CD4-positive, alpha-beta T cell (primary cell): ENCODE results near the gene GRIN1. TPM values are rescaled to one million over a fixed set of nuclear protein-coding genes. Genes with fewer than 3 reads are reported as not detected.

Experiments used
- ATAC-seq: fragments of 200-7000 bp; cut with Tn5 transposase; one replicate; pipeline ENCODE4 v1.10.0; 2022; ENCODE audit warnings: mild to moderate bottlenecking; ENCODE audit not compliant: poor library complexity
- CTCF ChIA-PET: fragments of 350-600 bp; sonication (Branson Sonifier 250); formaldehyde crosslinking; loops from one replicate; lab custom pipeline; 2021; ENCODE audit warnings: antibody characterized with exemption, inconsistent platforms; lab: Charles Lee
- POLR2A ChIA-PET: fragments of 350-600 bp; sonication (Branson Sonifier 250); formaldehyde crosslinking; loops from one replicate; lab custom pipeline; 2021; ENCODE audit warnings: antibody characterized with exemption, inconsistent platforms; lab: Charles Lee
- DNase-seq, 14 experiments: peaks; one replicate each; pipeline ENCODE4 v3.0.0-alpha.2; 2013 to 2020; ENCODE audit warnings: mixed read lengths in 2 of 14
- H3K27ac ChIP-seq, 2 donors: one replicate each; pipeline versions ENCODE4 v1.5.1 to v1.7.0; 2013; ENCODE audit warnings: low read length in 2 of 2, low read depth in 1 of 2, mild to moderate bottlenecking in 1 of 2
- H3K27me3 ChIP-seq, 2 experiments: 1 replicate in 1 of 2; 2 replicates in 1 of 2; pipeline versions ENCODE4 v1.6.1 to v1.7.0; 2013; ENCODE audit warnings: low read length in 2 of 2, control low read depth in 1 of 2, mild to moderate bottlenecking in 1 of 2, moderate library complexity in 1 of 2; ENCODE audit not compliant: insufficient read depth in 2 of 2, control insufficient read depth in 1 of 2
- H3K36me3 ChIP-seq: one replicate; pipeline ENCODE4 v1.6.1; 2013; ENCODE audit warnings: low read length, control low read depth; ENCODE audit not compliant: insufficient read depth
- H3K4me1 ChIP-seq: one replicate; pipeline ENCODE4 v1.6.1; 2013; ENCODE audit warnings: low read length, control low read depth; ENCODE audit not compliant: insufficient read depth
- H3K4me3 ChIP-seq: one replicate; pipeline ENCODE4 v1.5.1; 2013; ENCODE audit warnings: mild to moderate bottlenecking, low read length, moderate library complexity
- H3K9me3 ChIP-seq, 2 experiments: 1 replicate in 1 of 2; 2 replicates in 1 of 2; pipeline versions ENCODE4 v1.6.1 to v1.7.0; 2013; ENCODE audit warnings: low read length in 2 of 2, mild to moderate bottlenecking in 2 of 2, control low read depth in 1 of 2, moderate library complexity in 1 of 2; ENCODE audit not compliant: control insufficient read depth in 1 of 2, insufficient read depth in 1 of 2
- H3K27ac Mint-ChIP-seq: one replicate; pipeline ENCODE4 v1.8.0; 2020; ENCODE audit warnings: mixed read lengths
- H3K27me3 Mint-ChIP-seq: one replicate; pipeline ENCODE4 v1.8.0; 2021; ENCODE audit warnings: mixed read lengths
- H3K36me3 Mint-ChIP-seq: one replicate; pipeline ENCODE4 v1.8.0; 2021; ENCODE audit warnings: low read depth, mixed read lengths
- H3K4me1 Mint-ChIP-seq: one replicate; pipeline ENCODE4 v1.8.0; 2021; ENCODE audit warnings: low read depth, mixed read lengths
- H3K4me3 Mint-ChIP-seq: one replicate; pipeline ENCODE4 v1.8.0; 2020; ENCODE audit warnings: mild to moderate bottlenecking, mixed read lengths
- H3K9me3 Mint-ChIP-seq: one replicate; pipeline ENCODE4 v1.8.0; 2020; ENCODE audit warnings: mixed read lengths
- CTCF ChIP-seq: fragments of 200-600 bp; IDR thresholded peaks from one replicate; pipeline ENCODE4 v1.8.0; 2022; ENCODE audit warnings: antibody characterized with exemption, mild to moderate bottlenecking
- intact Hi-C, 2 experiments: fragments of 100-400 bp; cut with DNase I in 1 of 2; cut with micrococcal nuclease in 1 of 2; formaldehyde crosslinking; loops; one replicate each; pipeline versions ENCODE4 v1.15.1 to v1.9.0; 2023 to 2025; cut with DNase I, micrococcal nuclease
- total RNA-seq, 174 experiments: library from RNA in 2 of 174; stranded (reverse) in 2 of 174; gene quantifications; one replicate each; pipeline ENCODE4 v1.2.3 and lab custom pipeline; 2021 to 2026

The GRIN1 gene
- total RNA-seq, 2 experiments from 2014 or later, result not detected

GRCh38 chr9:137136881-137137607 is 1.9 kb upstream of the GRIN1 start:
- Histone ChIP-seq H3K9me3 (peaks cover 0 to 36% of the 10 kb centered on the region in 2 experiments), H3K4me3 (no peak overlapping the region), H3K4me1 (peaks cover 8% of the 10 kb centered on the region), H3K27me3 (peaks cover 62 to 67% of the 10 kb centered on the region in 2 experiments), H3K27ac (no peak overlapping the region), H3K36me3 (no peaks in the 10 kb centered on the region)
- Mint-ChIP-seq H3K9me3 (no peaks in the 10 kb centered on the region), H3K4me1 (peaks cover under 1% of the 10 kb centered on the region), H3K27ac (no peak overlapping the region), H3K27me3 (peaks cover 74% of the 10 kb centered on the region), H3K36me3 (no peaks in the 10 kb centered on the region), H3K4me3 (no peak overlapping the region)
- CTCF ChIA-PET, result no interaction called here
- POLR2A ChIA-PET, result no interaction called here
- intact Hi-C loops, result no loop called here
- no peak for ATAC-seq
- no peak for DNase-seq
- no peak for TF ChIP-seq CTCF

- no peak for TF ChIP-seq CTCF
- intact Hi-C loops, result no loop called here
- Histone ChIP-seq H3K4me3 (no peak overlapping the region), H3K36me3 (no peaks in the 10 kb centered on the region), H3K9me3 (peaks cover 0 to 45% of the 10 kb centered on the region in 2 experiments), H3K4me1 (peaks cover 8% of the 10 kb centered on the region), H3K27me3 (peaks cover 72 to 73% of the 10 kb centered on the region in 2 experiments), H3K27ac (no peak overlapping the region)
- no peak overlapping the region for H3K4me3 Mint-ChIP-seq
- no peaks in the 10 kb centered on the region for H3K9me3 Mint-ChIP-seq
- POLR2A ChIA-PET, result interaction anchor here (2.4 kb wide), 1 partner anchor 9 kb away, joined by 7 read pairs; no protein-coding TSS in a partner anchor
- H3K4me1 Mint-ChIP-seq, result peaks cover 5% of the 10 kb centered on the region
- ATAC-seq, result no peak
- CTCF ChIA-PET, result no interaction called here
- no peak overlapping the region for H3K27ac Mint-ChIP-seq
- peaks cover 76% of the 10 kb centered on the region for H3K27me3 Mint-ChIP-seq
- no peak for DNase-seq
- no peaks in the 10 kb centered on the region for H3K36me3 Mint-ChIP-seq
Observed at GRCh38 chr9:137138058-137138721, 764 bp upstream of the GRIN1 start.

GRCh38 chr9:137139468-137140150 is 655 bp downstream of the GRIN1 start:
- intact Hi-C loops, result no loop called here
- Mint-ChIP-seq H3K4me3 (no peak overlapping the region), H3K27me3 (peaks cover 80% of the 10 kb centered on the region), H3K27ac (no peak overlapping the region), H3K36me3 (no peaks in the 10 kb centered on the region), H3K4me1 (peaks cover 5% of the 10 kb centered on the region), H3K9me3 (no peaks in the 10 kb centered on the region)
- ChIA-PET CTCF (no interaction called here), POLR2A (interaction anchor here (2.4 kb wide), 1 partner anchor 10 kb away, joined by 7 read pairs; no protein-coding TSS in a partner anchor)
- Histone ChIP-seq H3K36me3 (no peaks in the 10 kb centered on the region), H3K9me3 (peaks cover 0 to 47% of the 10 kb centered on the region in 2 experiments), H3K4me1 (peaks cover 8% of the 10 kb centered on the region), H3K27ac (no peak overlapping the region), H3K4me3 (no peak overlapping the region), H3K27me3 (peaks cover 72 to 78% of the 10 kb centered on the region in 2 experiments)
- no peak for ATAC-seq
- DNase-seq, result no peak
- TF ChIP-seq CTCF, result no peak
